Smooth muscle cell (in vitro differentiated cells): Measurements from ENCODE around the gene FYCO1. TPM values are rescaled to one million over a fixed set of nuclear protein-coding genes. Genes with fewer than 3 reads are reported as not detected.

Source experiments
- DNase-seq: peaks from one replicate; lab custom pipeline; 2025; ENCODE audit not compliant: unreplicated experiment; lab: John Stamatoyannopoulos, UW
- H2AFZ ChIP-seq: fragments of 200-600 bp; sonication (generic); 2 replicates; pipeline ENCODE4 v1.6.0; 2016; ENCODE audit warnings: antibody characterized with exemption, low read depth, mild to moderate bottlenecking
- H3F3A ChIP-seq: fragments of 200-600 bp; sonication (generic); 2 replicates; pipeline ENCODE4 v1.6.0; 2017; ENCODE audit warnings: antibody characterized with exemption, low read depth
- H3K27ac ChIP-seq: fragments of 200-600 bp; sonication (generic); 2 replicates; pipeline ENCODE4 v1.5.1; 2016; ENCODE audit warnings: low read depth, mild to moderate bottlenecking
- H3K27me3 ChIP-seq: fragments of 200-600 bp; sonication (generic); 2 replicates; pipeline ENCODE4 v1.6.1; 2016; ENCODE audit warnings: low read depth, mild to moderate bottlenecking
- H3K36me3 ChIP-seq: fragments of 200-600 bp; sonication (generic); 2 replicates; pipeline ENCODE4 v1.5.1; 2016; ENCODE audit warnings: low read depth
- H3K4me1 ChIP-seq: fragments of 200-600 bp; sonication (generic); 2 replicates; pipeline ENCODE4 v1.5.1; 2016; ENCODE audit warnings: low read depth
- H3K4me2 ChIP-seq: fragments of 200-600 bp; sonication (generic); 2 replicates; pipeline ENCODE4 v1.6.0; 2016; ENCODE audit warnings: mild to moderate bottlenecking
- H3K4me3 ChIP-seq: fragments of 200-600 bp; sonication (generic); 2 replicates; pipeline ENCODE4 v1.5.1; 2016; ENCODE audit warnings: mild to moderate bottlenecking
- H3K79me2 ChIP-seq: fragments of 200-600 bp; sonication (generic); 2 replicates; pipeline ENCODE4 v1.6.0; 2016; ENCODE audit warnings: low read depth, mild to moderate bottlenecking
- H3K9ac ChIP-seq: fragments of 200-600 bp; sonication (generic); 2 replicates; pipeline ENCODE4 v1.6.0; 2016; ENCODE audit warnings: low read depth
- H3K9me3 ChIP-seq: fragments of 200-600 bp; sonication (generic); replicated peaks from 2 replicates; pipeline ENCODE4 v1.5.1; 2016; ENCODE audit warnings: low read depth
- H4K20me1 ChIP-seq: fragments of 200-600 bp; sonication (generic); 2 replicates; pipeline ENCODE4 v1.6.0; 2016; ENCODE audit warnings: low read depth
- WGBS: methylation state at CpG from one replicate; pipeline ENCODE4 v1.1.7; 2016; ENCODE audit warnings: low lambda C conversion rate; 5-methylcytosine and 5-hydroxymethylcytosine counted together
- polyA plus RNA-seq: library from polyadenylated mRNA; unstranded; fragments of >200 nt; fragmentation: Nextera tagmentation; extraction: Ambion mirVana; gene quantifications from 2 replicates; pipeline ENCODE4 v1.2.1, GENCODE V29; 2016
- total RNA-seq: library from RNA; depleted of rRNA; stranded (reverse); fragments of >200 nt; gene quantifications from 2 replicates; pipeline ENCODE4 v1.2.3, GENCODE V29; 2014
- TF ChIP-seq, protein P1 (sequence below): fragments of 200-600 bp; sonication (generic); IDR thresholded peaks from 2 replicates; pipeline ENCODE4 v1.5.1; 2017; ENCODE audit warnings: borderline replicate concordance, mild to moderate bottlenecking, antibody characterized with exemption; ENCODE audit not compliant: insufficient read depth, poor library complexity, severe bottlenecking

Gene FYCO1
- total and polyA plus RNA-seq, 2 experiments from 2014 or later, result 7.4 to 20.9 TPM

DNA sequence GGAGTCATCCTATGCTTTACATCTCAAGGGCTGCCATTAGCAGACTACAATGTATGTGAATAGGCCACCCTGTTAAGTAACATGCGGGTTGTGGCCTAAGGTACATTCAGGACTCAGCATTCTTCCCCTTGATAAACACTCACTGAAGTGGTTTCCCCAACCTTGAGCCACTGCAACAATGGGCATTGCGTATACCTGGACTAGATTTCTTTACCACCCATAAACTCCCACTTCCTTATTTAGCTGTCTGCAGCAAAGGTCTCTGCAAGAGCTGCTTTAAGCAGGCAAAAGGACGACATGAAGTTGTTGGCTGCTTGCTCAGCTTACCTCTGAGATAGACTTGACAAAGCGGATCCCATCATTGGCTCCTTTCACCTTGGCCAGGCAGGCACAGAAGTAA is 16.2 kb downstream of the FYCO1 start:
- no peak overlapping the region for H3K4me3 ChIP-seq
- H3K4me1 ChIP-seq, result no peaks in the 10 kb centered on the region
- no peak overlapping the region for H3K27ac ChIP-seq
- no peak overlapping the region for H3K4me2 ChIP-seq
- WGBS, result 95% methylated on average over 4 of the region's 4 CpGs
- no peak for DNase-seq
- H3K9ac ChIP-seq, result no peak overlapping the region
- H3K27me3 ChIP-seq, result no peaks in the 10 kb centered on the region
- H3K9me3 ChIP-seq, result no peaks in the 10 kb centered on the region
- no peaks in the 10 kb centered on the region for H3K36me3 ChIP-seq
- H3K79me2 ChIP-seq, result no peaks in the 10 kb centered on the region
- H4K20me1 ChIP-seq, result no peaks in the 10 kb centered on the region
- H3F3A ChIP-seq, result no peaks in the 10 kb centered on the region
- H2AFZ ChIP-seq, result no peak overlapping the region
- TF ChIP-seq, protein P1, sequence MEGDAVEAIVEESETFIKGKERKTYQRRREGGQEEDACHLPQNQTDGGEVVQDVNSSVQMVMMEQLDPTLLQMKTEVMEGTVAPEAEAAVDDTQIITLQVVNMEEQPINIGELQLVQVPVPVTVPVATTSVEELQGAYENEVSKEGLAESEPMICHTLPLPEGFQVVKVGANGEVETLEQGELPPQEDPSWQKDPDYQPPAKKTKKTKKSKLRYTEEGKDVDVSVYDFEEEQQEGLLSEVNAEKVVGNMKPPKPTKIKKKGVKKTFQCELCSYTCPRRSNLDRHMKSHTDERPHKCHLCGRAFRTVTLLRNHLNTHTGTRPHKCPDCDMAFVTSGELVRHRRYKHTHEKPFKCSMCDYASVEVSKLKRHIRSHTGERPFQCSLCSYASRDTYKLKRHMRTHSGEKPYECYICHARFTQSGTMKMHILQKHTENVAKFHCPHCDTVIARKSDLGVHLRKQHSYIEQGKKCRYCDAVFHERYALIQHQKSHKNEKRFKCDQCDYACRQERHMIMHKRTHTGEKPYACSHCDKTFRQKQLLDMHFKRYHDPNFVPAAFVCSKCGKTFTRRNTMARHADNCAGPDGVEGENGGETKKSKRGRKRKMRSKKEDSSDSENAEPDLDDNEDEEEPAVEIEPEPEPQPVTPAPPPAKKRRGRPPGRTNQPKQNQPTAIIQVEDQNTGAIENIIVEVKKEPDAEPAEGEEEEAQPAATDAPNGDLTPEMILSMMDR, result no peak

DNA sequence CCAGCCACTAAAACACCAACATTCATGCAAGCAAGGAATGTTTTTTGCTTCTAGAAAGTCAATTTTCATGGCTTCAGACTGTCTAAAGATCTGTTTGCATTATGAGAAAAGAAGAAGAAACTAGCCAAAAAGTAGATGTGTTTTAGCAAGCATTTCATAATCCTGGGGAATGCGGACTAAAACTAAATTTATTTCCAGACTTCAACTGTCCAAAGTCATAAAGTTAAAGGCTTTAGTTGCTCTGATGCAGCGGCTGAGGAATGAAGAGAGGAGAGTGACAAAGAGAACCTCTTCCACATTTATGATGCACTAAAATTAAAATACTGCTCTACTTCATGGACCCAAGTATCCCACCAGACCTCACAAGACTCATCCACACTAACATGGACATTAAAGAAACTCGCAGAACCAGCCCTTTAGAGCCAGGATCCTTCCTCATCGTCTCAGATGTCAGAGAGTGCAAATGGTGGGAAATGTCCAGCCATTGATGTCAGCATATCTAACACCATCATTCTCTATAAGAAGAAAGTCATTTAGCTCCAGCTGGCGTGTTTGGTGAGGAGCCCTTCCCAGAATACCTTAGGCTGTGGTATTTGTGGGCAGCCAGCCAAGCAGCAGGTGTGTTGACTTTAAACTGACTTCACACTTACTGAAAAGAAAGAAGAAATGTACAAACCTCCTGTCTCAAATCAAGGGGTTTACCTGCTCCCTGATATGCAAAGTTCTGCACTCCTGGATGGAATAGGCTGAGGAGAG is 17.4 kb downstream of the FYCO1 start:
- TF ChIP-seq, protein P1, result no peak
- Histone ChIP-seq H3K36me3 (no peaks in the 10 kb centered on the region), H4K20me1 (no peaks in the 10 kb centered on the region), H3K27ac (no peak overlapping the region), H3K79me2 (no peaks in the 10 kb centered on the region), H3K9ac (no peak overlapping the region), H3K27me3 (no peaks in the 10 kb centered on the region), H3K4me3 (no peak overlapping the region), H3K9me3 (no peaks in the 10 kb centered on the region), H3F3A (no peaks in the 10 kb centered on the region), H3K4me2 (no peak overlapping the region), H3K4me1 (peaks cover under 1% of the 10 kb centered on the region), H2AFZ (no peak overlapping the region)
- 84% methylated on average over 5 of the region's 5 CpGs for WGBS
- no peak for DNase-seq

DNA sequence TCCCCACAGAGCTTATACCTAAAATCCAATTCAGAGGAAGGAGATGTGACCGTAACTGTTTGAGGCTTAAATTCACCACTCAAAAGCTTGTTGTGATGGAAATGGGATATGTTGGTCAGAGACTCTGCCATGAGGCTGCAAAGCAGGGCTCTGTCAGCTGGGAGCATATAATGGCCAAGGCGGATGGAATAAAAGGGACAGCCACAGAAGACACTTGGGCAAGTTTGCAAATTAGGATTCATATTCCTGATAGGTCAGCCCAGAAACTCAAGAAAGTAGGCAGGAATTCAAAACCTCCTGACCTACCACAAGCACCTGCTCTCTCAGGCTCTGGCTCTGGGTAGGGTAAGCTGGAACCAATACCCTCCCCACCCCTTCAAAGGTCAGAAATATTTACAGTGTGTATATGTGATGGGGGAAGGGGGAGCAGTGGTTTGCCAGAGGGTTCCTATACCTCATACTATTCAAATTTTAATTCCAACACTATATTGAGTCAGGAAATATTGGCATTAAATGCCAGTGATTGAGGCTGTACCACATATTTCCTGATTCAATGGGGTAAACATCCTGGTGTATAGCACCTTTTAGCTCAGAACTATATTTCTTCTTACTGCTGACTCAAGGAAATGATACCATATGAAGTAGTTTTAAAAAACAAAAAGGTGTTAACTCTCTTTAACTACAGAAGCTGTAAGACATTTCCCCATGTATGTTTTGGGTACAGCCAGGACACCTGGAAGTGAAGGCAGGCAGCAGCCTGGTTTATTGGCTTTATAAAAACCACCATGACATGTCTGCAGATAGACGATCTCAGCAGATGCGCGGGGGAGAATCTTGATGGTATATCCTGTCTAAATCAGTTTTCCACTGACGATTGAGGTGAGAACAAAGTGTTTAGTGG is 19.2 kb downstream of the FYCO1 start:
- Histone ChIP-seq H3K4me2 (no peak overlapping the region), H3K27me3 (no peaks in the 10 kb centered on the region), H3K36me3 (no peaks in the 10 kb centered on the region), H3K9me3 (no peaks in the 10 kb centered on the region), H3K4me1 (peaks cover 5% of the 10 kb centered on the region), H3K79me2 (no peaks in the 10 kb centered on the region), H2AFZ (no peak overlapping the region), H3K4me3 (no peak overlapping the region), H3K9ac (no peak overlapping the region), H3K27ac (no peak overlapping the region), H4K20me1 (no peaks in the 10 kb centered on the region), H3F3A (no peaks in the 10 kb centered on the region)
- no peak for DNase-seq
- TF ChIP-seq, protein P1, result no peak
- WGBS, result 95% methylated on average over 6 of the region's 6 CpGs
